ENCODE results near the gene MYL6B.

DNA sequence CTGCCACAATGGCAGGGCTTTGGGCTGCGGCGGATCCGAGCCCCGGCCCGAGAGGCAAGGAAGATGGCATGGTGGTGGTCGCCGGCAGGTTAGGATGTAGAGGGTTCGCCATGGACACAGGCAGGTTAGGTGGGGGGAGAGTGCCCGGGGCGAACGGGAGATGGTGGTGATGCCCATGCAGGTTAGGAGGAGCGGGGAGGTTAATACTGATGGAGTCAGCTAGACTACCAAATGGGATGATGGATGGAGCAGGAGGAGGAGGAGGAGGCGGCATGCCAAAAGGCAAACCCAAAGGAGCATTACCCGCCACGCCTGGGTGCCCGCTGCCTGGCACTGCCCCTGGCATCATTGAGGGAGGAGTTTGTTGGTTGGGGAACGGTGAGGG lies 11.9 kb downstream of the MYL6B start:
- no peak for TF ChIP-seq POLR2A (IDR thresholded peaks at IDR 0.05)
- TF ChIP-seq, protein P1, sequence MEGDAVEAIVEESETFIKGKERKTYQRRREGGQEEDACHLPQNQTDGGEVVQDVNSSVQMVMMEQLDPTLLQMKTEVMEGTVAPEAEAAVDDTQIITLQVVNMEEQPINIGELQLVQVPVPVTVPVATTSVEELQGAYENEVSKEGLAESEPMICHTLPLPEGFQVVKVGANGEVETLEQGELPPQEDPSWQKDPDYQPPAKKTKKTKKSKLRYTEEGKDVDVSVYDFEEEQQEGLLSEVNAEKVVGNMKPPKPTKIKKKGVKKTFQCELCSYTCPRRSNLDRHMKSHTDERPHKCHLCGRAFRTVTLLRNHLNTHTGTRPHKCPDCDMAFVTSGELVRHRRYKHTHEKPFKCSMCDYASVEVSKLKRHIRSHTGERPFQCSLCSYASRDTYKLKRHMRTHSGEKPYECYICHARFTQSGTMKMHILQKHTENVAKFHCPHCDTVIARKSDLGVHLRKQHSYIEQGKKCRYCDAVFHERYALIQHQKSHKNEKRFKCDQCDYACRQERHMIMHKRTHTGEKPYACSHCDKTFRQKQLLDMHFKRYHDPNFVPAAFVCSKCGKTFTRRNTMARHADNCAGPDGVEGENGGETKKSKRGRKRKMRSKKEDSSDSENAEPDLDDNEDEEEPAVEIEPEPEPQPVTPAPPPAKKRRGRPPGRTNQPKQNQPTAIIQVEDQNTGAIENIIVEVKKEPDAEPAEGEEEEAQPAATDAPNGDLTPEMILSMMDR (IDR thresholded peaks at IDR 0.05), result no peak

All from right lobe of liver (tissue), 4 donors.